NT2/D1 (cell line): ENCODE results near the gene SMCR8.

ENCODE experiments used
- SUZ12 ChIP-seq: IDR thresholded peaks from 2 replicates; pipeline ENCODE4 v1.6.1; 2011; ENCODE audit not compliant: insufficient read length, insufficient read depth; ENCODE audit errors: extremely low read depth
- YY1 ChIP-seq: IDR thresholded peaks from 2 replicates; pipeline ENCODE4 v1.6.1; 2011; ENCODE audit not compliant: insufficient read length, insufficient read depth
- ZNF274 ChIP-seq: IDR thresholded peaks from 2 replicates; pipeline ENCODE4 v1.6.1; 2011; ENCODE audit warnings: mild to moderate bottlenecking, low read depth, low read length

- TF ChIP-seq ZNF274, result no peak
- TF ChIP-seq YY1, result no peak
- no peak for TF ChIP-seq SUZ12
Observed at GRCh38 chr17:18374216-18374615, 59.1 kb downstream of the SMCR8 start.
